Measurements from ENCODE around the gene AIDA. TPM values are rescaled to one million over a fixed set of nuclear protein-coding genes. Genes with fewer than 3 reads are reported as not detected.

Gene AIDA
- total RNA-seq, 2 donors from 2014 or later = 43.8 to 48.0 TPM

DNA sequence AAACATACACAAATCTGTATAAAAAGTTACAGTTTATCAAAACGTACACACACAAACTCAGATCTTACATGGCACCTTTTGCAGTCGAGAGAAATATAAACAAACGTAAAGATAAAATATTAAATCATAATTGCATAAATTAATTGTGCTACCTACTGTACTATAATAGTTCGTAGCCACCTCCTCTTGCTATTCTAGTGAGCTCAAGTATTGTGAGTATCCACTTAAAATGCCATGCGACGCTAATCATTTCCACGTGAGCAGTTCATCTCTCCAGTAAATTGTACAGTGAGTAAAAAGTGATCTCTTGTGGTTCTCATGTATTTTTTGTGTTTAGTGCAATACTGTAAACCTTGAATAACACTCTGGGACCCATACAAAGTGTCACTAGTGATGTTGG is 88.1 kb downstream of the AIDA start:
- Mint-ChIP-seq H3K27me3 (no peaks in the 10 kb centered on the region), H3K4me1 (peaks cover 19% of the 10 kb centered on the region), H3K27ac (no peak overlapping the region), H3K36me3 (ENCODE audit: low read depth) (peaks cover 11% of the 10 kb centered on the region), H3K4me3 (no peak overlapping the region)
- no peak for ATAC-seq
- no peak for DNase-seq
- no peaks in the 10 kb centered on the region for H3K9me3 ChIP-seq (ENCODE audit: control insufficient read depth, low read length, poor library complexity, severe bottlenecking)

- no peaks in the 10 kb centered on the region for H3K9me3 ChIP-seq (ENCODE audit: control insufficient read depth, low read length, poor library complexity, severe bottlenecking)
- Mint-ChIP-seq H3K27ac (no peak overlapping the region), H3K27me3 (no peaks in the 10 kb centered on the region), H3K4me1 (peaks cover 21% of the 10 kb centered on the region), H3K4me3 (no peak overlapping the region), H3K36me3 (ENCODE audit: low read depth) (peaks cover 8% of the 10 kb centered on the region)
- DNase-seq (no peak), ATAC-seq (no peak)
These were observed 88.8 kb downstream of the AIDA start for GRCh38 chr1:222623458-222623857.

GRCh38 chr1:222622765-222623164 is 89.5 kb downstream of the AIDA start:
- Mint-ChIP-seq H3K36me3 (ENCODE audit: low read depth) (peaks cover 2% of the 10 kb centered on the region), H3K27ac (no peak overlapping the region), H3K27me3 (no peaks in the 10 kb centered on the region), H3K4me1 (peaks cover 19% of the 10 kb centered on the region), H3K4me3 (no peak overlapping the region)
- DNase-seq = no peak
- no peak for ATAC-seq
- no peaks in the 10 kb centered on the region for H3K9me3 ChIP-seq (ENCODE audit: control insufficient read depth, low read length, poor library complexity, severe bottlenecking)

DNA sequence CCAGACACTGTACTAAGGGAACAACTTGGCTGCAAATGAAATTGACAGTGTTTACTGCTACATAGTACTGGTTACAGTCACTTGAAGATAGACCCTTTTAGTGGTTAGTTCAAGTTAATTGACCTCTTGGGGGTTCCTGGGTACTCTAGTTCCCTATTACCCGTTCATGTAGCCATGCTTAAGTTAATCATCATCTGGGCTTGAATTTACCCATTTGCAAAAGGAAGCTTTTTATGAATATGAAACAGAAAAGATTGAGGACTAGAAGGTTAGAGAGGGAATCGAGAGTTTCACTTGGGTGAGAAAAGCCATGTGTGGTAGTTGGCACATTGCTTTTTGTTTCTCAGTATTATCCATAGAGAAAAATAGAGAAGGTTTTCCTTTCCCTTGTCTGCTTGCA is 91.7 kb downstream of the AIDA start:
- Mint-ChIP-seq H3K27me3 (peaks cover 8% of the 10 kb centered on the region), H3K27ac (peak overlapping the region; percentile 34), H3K4me3 (no peak overlapping the region), H3K36me3 (ENCODE audit: low read depth) (peaks cover 2% of the 10 kb centered on the region), H3K4me1 (peaks cover 27% of the 10 kb centered on the region)
- ATAC-seq (no peak), DNase-seq (no peak)
- no peaks in the 10 kb centered on the region for H3K9me3 ChIP-seq (ENCODE audit: control insufficient read depth, low read length, poor library complexity, severe bottlenecking)

GRCh38 chr1:222618880-222619596 is 93.3 kb downstream of the AIDA start:
- Mint-ChIP-seq H3K4me1 (peaks cover 27% of the 10 kb centered on the region), H3K36me3 (ENCODE audit: low read depth) (peaks cover 6% of the 10 kb centered on the region), H3K4me3 (peak overlapping the region; percentile 91), H3K27me3 (peaks cover 21% of the 10 kb centered on the region), H3K27ac (peak overlapping the region; percentile 34)
- H3K9me3 ChIP-seq (ENCODE audit: control insufficient read depth, low read length, poor library complexity, severe bottlenecking) = no peaks in the 10 kb centered on the region
- DNase-seq (peak in 1 of 3 donors; percentile 9), ATAC-seq (no peak)

Other genes starting within 250 kb of the AIDA start
- under 1 TPM; 0.27 to 0.39 TPM for gene HHIPL2, start 164.4 kb downstream of the AIDA start, total RNA-seq
- 1 to 10 TPM; 4.0 to 4.1 TPM for gene TAF1A, start 122.6 kb downstream of the AIDA start, total RNA-seq
- 100 to 1,000 TPM in 1 of 2 donors, 10 to 100 TPM in 1; 83.2 to 102 TPM for gene MIA3, start 94.4 kb downstream of the AIDA start, total RNA-seq
- gene BROX, start 73 bp upstream of the AIDA start, total RNA-seq = 10 to 100 TPM; 46.8 to 54.0 TPM
- gene FAM177B, start 24.7 kb upstream of the AIDA start, total RNA-seq = under 1 TPM in 1 of 2 donors, not detected in 1; 0.50 TPM
- 1 to 10 TPM; 1.9 to 2.5 TPM for gene DISP1, start 102.5 kb upstream of the AIDA start, total RNA-seq